Left colon (tissue), 2 donors: ENCODE results near the gene ROM1. TPM values are rescaled to one million over a fixed set of nuclear protein-coding genes. Genes with fewer than 3 reads are reported as not detected.
"Not testable (repeated sequence)": the region's sequence is repeated elsewhere in the genome, so short reads cannot be mapped to it uniquely, and the experiment has no call there.

Source experiments
- ATAC-seq: fragments of 200-7000 bp; cut with Tn5 transposase; one replicate; pipeline ENCODE4 v1.9.1; 2020; ENCODE audit warnings: mild to moderate bottlenecking, moderate library complexity
- DNase-seq, 2 donors: peaks; one replicate each; pipeline ENCODE4 v3.0.0-alpha.2; 2020
- intact Hi-C, 2 donors: fragments of 100-400 bp; cut with DNase I in 1 of 2; cut with micrococcal nuclease in 1 of 2; formaldehyde crosslinking; loops; one replicate each; pipeline versions ENCODE4 v1.11.2 to v1.14.0; 2022; cut with DNase I, micrococcal nuclease
- total RNA-seq, 2 donors: library from RNA; stranded (reverse); fragmentation: NEBNext Ultra II Directional; extraction: Animal tissue kit (Norgen Biotek cat#: 25700); gene quantifications; one replicate each; pipeline ENCODE4 v1.2.1, GENCODE V29; 2021
- donor health status: DM: no; HTN: no; CAD: no.
- donor health status: DM: yes; HTN: yes; CAD: no.

ROM1 gene
- total RNA-seq, 2 donors from 2014 or later = 2.0 to 3.2 TPM

GRCh38 chr11:62603072-62603408 lies 10.0 kb upstream of the ROM1 start:
- DNase-seq (no peak), ATAC-seq (no peak)
- intact Hi-C loops = no loop called here

- no peak for DNase-seq
- no peak for ATAC-seq
Observed at GRCh38 chr11:62603776-62604299, 9.2 kb upstream of the ROM1 start.

GRCh38 chr11:62604460-62605120 lies 8.5 kb upstream of the ROM1 start:
- intact Hi-C loops = no loop called here
- DNase-seq (no peak), ATAC-seq (no peak)

More at GRCh38 chr11:62603776-62604299, 9.2 kb upstream of the ROM1 start:
- intact Hi-C loops = no loop called here

- ATAC-seq = no peak
- intact Hi-C loops = no loop called here
Observed at GRCh38 chr11:62605467-62605866, 7.6 kb upstream of the ROM1 start.

GRCh38 chr11:62605902-62606301 lies 7.2 kb upstream of the ROM1 start:
- ATAC-seq = no peak
- intact Hi-C loops = no loop called here
- DNase-seq = no peak

More at GRCh38 chr11:62605467-62605866, 7.6 kb upstream of the ROM1 start:
- no peak for DNase-seq

GRCh38 chr11:62607714-62608113 lies 5.3 kb upstream of the ROM1 start:
- ATAC-seq (no peak), DNase-seq (no peak)
- intact Hi-C loops = no loop called here

- ATAC-seq = no peak
- no peak for DNase-seq
- intact Hi-C loops = no loop called here
Observed at GRCh38 chr11:62608776-62609175, 4.3 kb upstream of the ROM1 start.

GRCh38 chr11:62610403-62610802 lies 2.7 kb upstream of the ROM1 start:
- ATAC-seq = no peak
- intact Hi-C loops = no loop called here
- no peak for DNase-seq

GRCh38 chr11:62610814-62611704 lies 2.0 kb upstream of the ROM1 start:
- ATAC-seq (no peak), DNase-seq (no peak)
- intact Hi-C loops = no loop called here

GRCh38 chr11:62611705-62612365 lies 1.2 kb upstream of the ROM1 start:
- peak; percentile 58 to 59 for DNase-seq
- ATAC-seq = peak; percentile 40
- intact Hi-C loops = no loop called here

GRCh38 chr11:62613291-62613778 lies 278 bp downstream of the ROM1 start:
- intact Hi-C loops = no loop called here
- ATAC-seq = peak; percentile 6

GRCh38 chr11:62614275-62614674 lies 1.2 kb downstream of the ROM1 start:
- DNase-seq = no peak
- intact Hi-C loops = no loop called here
- no peak for ATAC-seq

More at GRCh38 chr11:62613291-62613778, 278 bp downstream of the ROM1 start:
- peak in 1 of 2 donors; percentile 64 for DNase-seq

GRCh38 chr11:62615521-62615920 lies 2.5 kb downstream of the ROM1 start:
- no peak for ATAC-seq
- no peak for DNase-seq
- intact Hi-C loops = no loop called here

GRCh38 chr11:62616957-62617356 lies 3.9 kb downstream of the ROM1 start:
- intact Hi-C loops, DNase-seq, ATAC-seq: not testable (repeated sequence)

GRCh38 chr11:62621027-62621566 lies 8.0 kb downstream of the ROM1 start:
- ATAC-seq (no peak), DNase-seq (no peak)
- intact Hi-C loops = no loop called here

GRCh38 chr11:62621567-62622470 lies 8.8 kb downstream of the ROM1 start, which contains the start of gene B3GAT3:
B3GAT3 (minus strand) TSS chr11:62621986; CDS start chr11:62621947, 39 bp downstream.
- peak; percentile 98 to 99 for DNase-seq
- intact Hi-C loops = no loop called here
- peak; percentile 95 for ATAC-seq

- intact Hi-C loops = no loop called here
- DNase-seq = no peak
- ATAC-seq = no peak
Observed at GRCh38 chr11:62622476-62623089, 9.5 kb downstream of the ROM1 start.
